Activated CD8-positive, alpha-beta memory T cell treated with anti-CD3 and anti-CD28 coated beads for 1 hour (primary cell): ENCODE measurements around the gene RALGAPB.

ENCODE experiments used
- DNase-seq, 2 donors: peaks; one replicate each; pipeline ENCODE4 v3.0.0-alpha.2; 2020; ENCODE audit warnings: low read depth in 1 of 2; ENCODE audit errors: extremely low read depth in 1 of 2

Gene RALGAPB

GRCh38 chr20:38543014-38543906 is 70.6 kb downstream of the RALGAPB start:
- DNase-seq: no peak

- DNase-seq: no peak
Observed at GRCh38 chr20:38545771-38546170, 73.1 kb downstream of the RALGAPB start.

GRCh38 chr20:38547288-38548085 is 74.8 kb downstream of the RALGAPB start:
- DNase-seq: no peak

- no peak for DNase-seq
Observed at GRCh38 chr20:38548356-38549083, 75.9 kb downstream of the RALGAPB start.

- no peak for DNase-seq
Observed at GRCh38 chr20:38550274-38550673, 77.6 kb downstream of the RALGAPB start.

- no peak for DNase-seq
Observed at GRCh38 chr20:38551056-38551626, 78.5 kb downstream of the RALGAPB start.

- DNase-seq: no peak
Observed at GRCh38 chr20:38554986-38555385, 82.3 kb downstream of the RALGAPB start.

GRCh38 chr20:38555395-38555794 is 82.8 kb downstream of the RALGAPB start:
- no peak for DNase-seq

GRCh38 chr20:38557174-38557573 is 84.5 kb downstream of the RALGAPB start:
- DNase-seq: no peak

- no peak for DNase-seq
Observed at GRCh38 chr20:38558596-38559360, 86.1 kb downstream of the RALGAPB start.

GRCh38 chr20:38559764-38560163 is 87.1 kb downstream of the RALGAPB start:
- no peak for DNase-seq

- DNase-seq: no peak
Observed at GRCh38 chr20:38563802-38564431, 91.3 kb downstream of the RALGAPB start.

- no peak for DNase-seq
Observed at GRCh38 chr20:38564680-38565079, 92.0 kb downstream of the RALGAPB start.

- no peak for DNase-seq
Observed at GRCh38 chr20:38566036-38566598, 93.5 kb downstream of the RALGAPB start.

GRCh38 chr20:38569747-38570525 is 97.3 kb downstream of the RALGAPB start:
- DNase-seq: no peak

GRCh38 chr20:38573413-38573812 is 100.8 kb downstream of the RALGAPB start:
- DNase-seq: no peak

GRCh38 chr20:38579219-38579910 is 106.7 kb downstream of the RALGAPB start:
- no peak for DNase-seq

GRCh38 chr20:38579921-38580320 is 107.3 kb downstream of the RALGAPB start:
- no peak for DNase-seq
